ENCODE results near the gene KAT14.
A peak's percentile ranks its signal among the peaks of the same experiment; 100 is the strongest.
"Not testable (repeated sequence)": the region's sequence is repeated elsewhere in the genome, so short reads cannot be mapped to it uniquely, and the experiment has no call there.

Gene KAT14

GRCh38 chr20:18137412-18138265 is at the start of gene KAT14, which contains the start of gene PET117:
KAT14 (plus strand) TSS chr20:18137863; CDS start chr20:18142661, 4,798 bp downstream.
PET117 (plus strand) TSS chr20:18137863; CDS start chr20:18137956, 93 bp downstream.
- DNase-seq, result peak; percentile 90 to 92

- not testable (repeated sequence) for DNase-seq
Measured at GRCh38 chr20:18088298-18088697, 49.4 kb upstream of the KAT14 start.

- not testable (repeated sequence) for DNase-seq
Measured at GRCh38 chr20:18088841-18089240, 48.8 kb upstream of the KAT14 start.

- no peak for DNase-seq
Measured at GRCh38 chr20:18090044-18090443, 47.6 kb upstream of the KAT14 start.

GRCh38 chr20:18090477-18090876 is 47.2 kb upstream of the KAT14 start:
- no peak for DNase-seq

- no peak for DNase-seq
Measured at GRCh38 chr20:18091623-18092022, 46.0 kb upstream of the KAT14 start.

- no peak for DNase-seq
Measured at GRCh38 chr20:18092890-18093289, 44.8 kb upstream of the KAT14 start.

GRCh38 chr20:18093388-18093787 is 44.3 kb upstream of the KAT14 start:
- DNase-seq, result no peak

GRCh38 chr20:18094191-18094590 is 43.5 kb upstream of the KAT14 start:
- no peak for DNase-seq

GRCh38 chr20:18100569-18100968 is 37.1 kb upstream of the KAT14 start:
- DNase-seq, result not testable (repeated sequence)

- no peak for DNase-seq
Measured at GRCh38 chr20:18101125-18101810, 36.4 kb upstream of the KAT14 start.

GRCh38 chr20:18103497-18103896 is 34.2 kb upstream of the KAT14 start:
- no peak for DNase-seq

GRCh38 chr20:18108326-18108725 is 29.3 kb upstream of the KAT14 start:
- no peak for DNase-seq

GRCh38 chr20:18128574-18128973 is 9.1 kb upstream of the KAT14 start:
- DNase-seq, result not testable (repeated sequence)

- no peak for DNase-seq
Measured at GRCh38 chr20:18132663-18133062, 5.0 kb upstream of the KAT14 start.

GRCh38 chr20:18133962-18134361 is 3.7 kb upstream of the KAT14 start:
- no peak for DNase-seq

GRCh38 chr20:18138266-18138582 is 561 bp downstream of the KAT14 start:
- DNase-seq, result no peak

- no peak for DNase-seq
Measured at GRCh38 chr20:18138639-18139583, 1.2 kb downstream of the KAT14 start.

- DNase-seq, result no peak
Measured at GRCh38 chr20:18139832-18140231, 2.2 kb downstream of the KAT14 start.

GRCh38 chr20:18144541-18145099 is 7.0 kb downstream of the KAT14 start:
- no peak for DNase-seq

GRCh38 chr20:18154342-18154741 is 16.7 kb downstream of the KAT14 start:
- DNase-seq, result no peak

- DNase-seq, result no peak
Measured at GRCh38 chr20:18156045-18156444, 18.4 kb downstream of the KAT14 start.

GRCh38 chr20:18164356-18164755 is 26.7 kb downstream of the KAT14 start:
- DNase-seq, result no peak
